Measurements from ENCODE around the gene IGIP.

Gene IGIP

GRCh38 chr5:140128376-140128775, 2.6 kb downstream of the IGIP start:
- DNase-seq (ENCODE audit: low read depth): no peak
- H3K4me3 ChIP-seq (ENCODE audit: control insufficient read depth, low read depth, low read length): no peak overlapping the region
- TF ChIP-seq, protein P1, sequence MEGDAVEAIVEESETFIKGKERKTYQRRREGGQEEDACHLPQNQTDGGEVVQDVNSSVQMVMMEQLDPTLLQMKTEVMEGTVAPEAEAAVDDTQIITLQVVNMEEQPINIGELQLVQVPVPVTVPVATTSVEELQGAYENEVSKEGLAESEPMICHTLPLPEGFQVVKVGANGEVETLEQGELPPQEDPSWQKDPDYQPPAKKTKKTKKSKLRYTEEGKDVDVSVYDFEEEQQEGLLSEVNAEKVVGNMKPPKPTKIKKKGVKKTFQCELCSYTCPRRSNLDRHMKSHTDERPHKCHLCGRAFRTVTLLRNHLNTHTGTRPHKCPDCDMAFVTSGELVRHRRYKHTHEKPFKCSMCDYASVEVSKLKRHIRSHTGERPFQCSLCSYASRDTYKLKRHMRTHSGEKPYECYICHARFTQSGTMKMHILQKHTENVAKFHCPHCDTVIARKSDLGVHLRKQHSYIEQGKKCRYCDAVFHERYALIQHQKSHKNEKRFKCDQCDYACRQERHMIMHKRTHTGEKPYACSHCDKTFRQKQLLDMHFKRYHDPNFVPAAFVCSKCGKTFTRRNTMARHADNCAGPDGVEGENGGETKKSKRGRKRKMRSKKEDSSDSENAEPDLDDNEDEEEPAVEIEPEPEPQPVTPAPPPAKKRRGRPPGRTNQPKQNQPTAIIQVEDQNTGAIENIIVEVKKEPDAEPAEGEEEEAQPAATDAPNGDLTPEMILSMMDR (IDR thresholded peaks at IDR 0.05; ENCODE audit: control insufficient read depth, insufficient read depth, low read depth, low read length, missing control alignments): no peak

DNA sequence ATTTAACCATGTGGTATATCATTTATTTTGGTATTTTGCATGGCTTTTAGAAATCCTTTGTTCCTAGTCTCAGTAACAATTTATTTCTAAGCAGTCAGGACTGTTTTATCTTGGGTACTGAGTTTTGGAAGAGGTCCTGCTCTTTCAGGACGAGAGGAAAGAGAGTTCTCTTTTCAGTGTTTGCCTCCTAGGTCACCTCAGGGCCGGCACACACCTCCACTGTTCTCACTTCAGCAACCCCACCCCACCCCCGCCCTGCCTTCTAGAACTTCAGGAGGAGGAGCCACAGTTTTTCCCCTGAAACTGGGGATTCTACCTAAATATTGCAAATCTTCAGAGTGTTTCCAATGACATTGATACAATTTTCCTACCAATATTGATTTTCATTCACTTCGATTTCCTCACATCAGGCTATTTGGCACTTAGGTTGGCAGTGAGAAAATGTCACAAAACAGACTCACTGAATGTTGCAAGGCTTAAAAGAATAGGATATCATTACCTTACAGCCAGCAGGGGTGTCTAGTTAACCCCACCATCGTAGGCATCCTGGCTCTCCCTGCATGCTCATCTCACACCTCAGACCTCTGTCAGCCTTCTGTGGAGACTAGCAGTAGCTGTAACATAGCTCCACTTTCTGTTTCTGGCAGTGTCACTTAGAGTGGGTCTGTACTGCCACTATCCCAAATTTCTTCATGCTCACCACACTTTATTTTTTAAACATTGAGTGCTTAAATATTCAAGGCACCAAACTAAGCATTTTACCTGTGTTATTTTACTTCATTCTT, 5.4 kb downstream of the IGIP start:
- TF ChIP-seq, protein P1 (IDR thresholded peaks at IDR 0.05; ENCODE audit: control insufficient read depth, insufficient read depth, low read depth, low read length, missing control alignments): no peak
- DNase-seq (ENCODE audit: low read depth): no peak

DNA sequence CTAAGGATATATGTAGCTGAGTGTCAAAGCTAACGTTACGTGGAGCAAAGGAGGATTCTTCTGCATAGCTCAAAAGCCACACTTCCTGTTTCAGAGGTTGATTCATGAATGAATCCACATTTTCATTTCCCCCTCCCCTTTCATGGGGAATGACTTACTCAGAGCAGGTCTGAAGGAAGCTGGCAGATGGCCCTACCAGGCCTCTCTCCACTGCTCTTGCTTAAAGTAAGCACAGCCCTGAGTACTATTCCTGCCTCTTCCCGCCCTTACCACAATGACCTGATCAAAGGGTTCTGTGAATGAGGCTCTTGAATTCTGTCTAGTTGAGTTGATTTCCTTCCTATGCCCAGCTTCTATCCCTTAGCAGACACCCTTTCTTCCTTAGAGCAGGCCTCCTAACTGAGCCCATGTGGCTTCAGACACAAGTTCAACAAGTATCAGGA, 6.3 kb downstream of the IGIP start:
- peak; percentile 83 for DNase-seq (ENCODE audit: low read depth)
- no peak overlapping the region for H3K4me3 ChIP-seq (ENCODE audit: control insufficient read depth, low read depth, low read length)
- TF ChIP-seq, protein P1 (IDR thresholded peaks at IDR 0.05; ENCODE audit: control insufficient read depth, insufficient read depth, low read depth, low read length, missing control alignments): no peak

More for the DNA sequence above, 5.4 kb downstream of the IGIP start:
- H3K4me3 ChIP-seq (ENCODE audit: control insufficient read depth, low read depth, low read length): no peak overlapping the region

DNA sequence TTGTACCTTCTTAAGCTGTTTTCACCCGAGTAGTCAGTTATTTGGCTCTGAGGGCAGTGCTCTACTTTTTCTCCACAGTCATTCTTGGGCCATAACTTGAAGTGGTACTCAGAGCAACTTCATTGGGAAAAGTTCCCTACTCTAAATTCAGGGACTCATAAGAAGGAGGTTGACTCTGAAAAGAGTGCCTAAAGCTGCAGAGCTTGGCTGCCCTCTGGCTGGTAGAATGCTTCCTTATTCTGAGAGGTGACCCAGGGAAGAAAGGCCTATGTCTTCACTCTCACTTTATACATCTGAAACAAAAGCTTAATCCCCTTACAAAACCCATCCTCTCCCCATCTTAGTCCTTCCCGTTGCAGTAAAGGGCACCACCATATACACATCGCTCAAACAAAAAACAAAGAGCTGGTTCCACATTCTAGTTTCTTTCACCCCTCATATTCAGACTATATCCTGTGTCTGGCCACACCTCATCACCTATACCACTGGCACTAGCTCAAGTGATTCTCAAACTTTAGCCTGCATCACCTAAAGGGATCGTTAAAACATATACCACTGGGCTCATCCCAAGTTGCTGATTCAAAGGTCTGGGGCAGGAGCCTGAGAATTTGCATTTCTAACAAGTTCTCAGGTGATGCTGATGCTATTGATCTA, 7.9 kb downstream of the IGIP start:
- no peak overlapping the region for H3K4me3 ChIP-seq (ENCODE audit: control insufficient read depth, low read depth, low read length)
- TF ChIP-seq, protein P1 (IDR thresholded peaks at IDR 0.05; ENCODE audit: control insufficient read depth, insufficient read depth, low read depth, low read length, missing control alignments): no peak
- no peak for DNase-seq (ENCODE audit: low read depth)

DNA sequence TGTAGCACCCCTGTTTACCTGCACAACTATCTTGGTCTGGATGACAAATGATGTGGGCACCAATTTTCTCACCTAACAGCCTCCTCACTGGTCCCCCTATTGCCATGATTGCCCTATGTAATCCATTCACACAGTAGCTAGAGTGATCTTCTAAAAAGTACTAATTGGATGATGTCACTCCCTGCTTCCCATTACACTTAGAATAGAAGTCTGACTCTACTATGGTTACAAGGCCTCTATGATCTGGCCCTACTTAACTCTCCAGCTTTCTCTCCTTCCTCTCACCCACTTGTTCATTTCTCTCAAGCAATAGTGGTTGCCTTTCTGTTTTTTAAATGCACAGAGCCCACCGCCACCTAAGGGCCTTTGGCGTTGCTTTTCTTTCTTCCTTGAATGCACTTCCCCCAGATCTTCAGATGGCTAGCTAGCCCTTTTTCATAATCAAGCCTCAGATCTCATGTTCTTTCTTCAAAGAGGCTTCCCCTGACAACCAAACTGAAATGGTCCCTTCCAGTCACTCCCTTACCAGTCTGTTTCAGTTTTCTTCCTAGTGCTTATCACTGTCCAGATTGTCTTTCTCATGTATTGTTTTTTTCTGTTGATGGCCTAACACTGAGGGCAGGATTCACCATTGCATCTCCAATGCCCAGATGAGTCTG, 8.7 kb downstream of the IGIP start:
- DNase-seq (ENCODE audit: low read depth): no peak
- TF ChIP-seq, protein P1 (IDR thresholded peaks at IDR 0.05; ENCODE audit: control insufficient read depth, insufficient read depth, low read depth, low read length, missing control alignments): no peak
- no peak overlapping the region for H3K4me3 ChIP-seq (ENCODE audit: control insufficient read depth, low read depth, low read length)

- no peak overlapping the region for H3K4me3 ChIP-seq (ENCODE audit: control insufficient read depth, low read depth, low read length)
- TF ChIP-seq, protein P1 (IDR thresholded peaks at IDR 0.05; ENCODE audit: control insufficient read depth, insufficient read depth, low read depth, low read length, missing control alignments): no peak
- no peak for DNase-seq (ENCODE audit: low read depth)
Measured at GRCh38 chr5:140135127-140135526, 9.4 kb downstream of the IGIP start.

Measured in AG09309 (cell line).